DND-41 (cell line): ENCODE data around the gene ARHGDIA.

ENCODE experiments used
- ATAC-seq: fragments of 200-7000 bp; cut with Tn5 transposase; 3 replicates; pipeline ENCODE4 v1.9.1; 2021; ENCODE audit warnings: low read depth; ENCODE audit not compliant: insufficient read depth
- DNase-seq: peaks from one replicate; pipeline ENCODE4 v3.0.0-alpha.2; 2020
- H2AFZ ChIP-seq: 2 replicates; pipeline ENCODE4 v1.6.0; 2012; ENCODE audit warnings: low read depth, low read length
- H3K27ac ChIP-seq: 2 replicates; pipeline ENCODE4 v1.5.1; 2012; ENCODE audit warnings: low read length, inconsistent platforms
- H3K27me3 ChIP-seq: fragments of 200-600 bp; sonication (generic); 2 replicates; pipeline ENCODE4 v1.6.0; 2012; ENCODE audit warnings: low read length, mild to moderate bottlenecking, inconsistent platforms; ENCODE audit not compliant: insufficient read depth, poor library complexity
- H3K36me3 ChIP-seq: 2 replicates; pipeline ENCODE4 v1.5.1; 2012; ENCODE audit warnings: low read length, inconsistent platforms; ENCODE audit not compliant: insufficient read depth
- H3K4me1 ChIP-seq: 2 replicates; pipeline ENCODE4 v1.5.1; 2012; ENCODE audit warnings: mild to moderate bottlenecking, low read length; ENCODE audit not compliant: insufficient read depth
- H3K4me2 ChIP-seq: 2 replicates; pipeline ENCODE4 v1.6.0; 2012; ENCODE audit warnings: mild to moderate bottlenecking, moderate library complexity, low read length, inconsistent platforms; ENCODE audit not compliant: insufficient read depth
- H3K4me3 ChIP-seq, 2 experiments: fragments of 200-600 bp in 1 of 2; shearing (Covaris generic) in 1 of 2; 2 replicates each; pipeline ENCODE4 v1.5.1; 2012 to 2016; ENCODE audit warnings: inconsistent platforms in 2 of 2, low read length in 2 of 2, mild to moderate bottlenecking in 2 of 2, low read depth in 1 of 2, moderate library complexity in 1 of 2
- H3K79me2 ChIP-seq: 2 replicates; pipeline ENCODE4 v1.6.0; 2012; ENCODE audit warnings: low read length, inconsistent platforms; ENCODE audit not compliant: insufficient read depth
- H3K9ac ChIP-seq: 2 replicates; pipeline ENCODE4 v1.6.0; 2012; ENCODE audit warnings: low read depth, mild to moderate bottlenecking, inconsistent platforms, low read length, moderate library complexity
- H3K9me3 ChIP-seq: 2 replicates; pipeline ENCODE4 v1.5.1; 2012; ENCODE audit warnings: low read length, moderate library complexity, mild to moderate bottlenecking, inconsistent platforms; ENCODE audit not compliant: insufficient read depth, severe bottlenecking
- H4K20me1 ChIP-seq: 2 replicates; pipeline ENCODE4 v1.6.0; 2012; ENCODE audit warnings: low read length; ENCODE audit not compliant: insufficient read depth
- CTCF ChIP-seq: IDR thresholded peaks from 2 replicates; pipeline ENCODE4 v1.5.1; 2012; ENCODE audit warnings: borderline replicate concordance, low read length, moderate library complexity, mild to moderate bottlenecking; ENCODE audit not compliant: poor library complexity, severe bottlenecking; ENCODE audit errors: extremely low read depth
- EZH2 ChIP-seq: IDR thresholded peaks from 3 replicates; pipeline ENCODE4 v1.6.1; 2012; ENCODE audit warnings: borderline replicate concordance, low read depth, mild to moderate bottlenecking, moderate library complexity, low read length, inconsistent platforms; ENCODE audit not compliant: severe bottlenecking

The ARHGDIA gene

GRCh38 chr17:81870131-81870980 is 781 bp downstream of the ARHGDIA start:
- H3K4me3 ChIP-seq = peak overlapping the region; percentile 74 to 83
- DNase-seq = peak; percentile 62
- H3K4me2 ChIP-seq = peak overlapping the region; percentile 85
- no peaks in the 10 kb centered on the region for H3K9me3 ChIP-seq
- no peak overlapping the region; the same call in 1 of the 2 replicates for H2AFZ ChIP-seq
- H3K4me1 ChIP-seq = peaks cover 36% of the 10 kb centered on the region
- H4K20me1 ChIP-seq = peaks cover 52% of the 10 kb centered on the region
- peak overlapping the region; percentile 73 for H3K27ac ChIP-seq
- H3K36me3 ChIP-seq = peaks cover 49% of the 10 kb centered on the region
- peak; percentile 19 for ATAC-seq
- peak overlapping the region; percentile 99 for H3K9ac ChIP-seq
- peaks cover 61% of the 10 kb centered on the region for H3K79me2 ChIP-seq
- no peak for TF ChIP-seq CTCF
- TF ChIP-seq EZH2 = no peak
- no peaks in the 10 kb centered on the region for H3K27me3 ChIP-seq

- Histone ChIP-seq H4K20me1 (peaks cover 55% of the 10 kb centered on the region), H3K79me2 (peaks cover 61% of the 10 kb centered on the region), H3K4me2 (peak overlapping the region; percentile 85), H3K36me3 (peaks cover 56% of the 10 kb centered on the region), H3K27me3 (no peaks in the 10 kb centered on the region), H3K9ac (peak overlapping the region; percentile 99), H3K9me3 (no peaks in the 10 kb centered on the region), H3K27ac (peak overlapping the region; percentile 73), H3K4me1 (peaks cover 36% of the 10 kb centered on the region), H2AFZ (no peak overlapping the region), H3K4me3 (peak overlapping the region; percentile 74 to 83; a peak in 3 of 4 replicates)
- TF ChIP-seq CTCF = peak; percentile 62
- no peak for TF ChIP-seq EZH2
- ATAC-seq = no peak
- no peak for DNase-seq
These were observed 1.7 kb downstream of the ARHGDIA start for GRCh38 chr17:81869221-81870130.

GRCh38 chr17:81868674-81869220 is 2.4 kb downstream of the ARHGDIA start:
- H3K36me3 ChIP-seq = peaks cover 63% of the 10 kb centered on the region
- peak overlapping the region; percentile 99 for H3K9ac ChIP-seq

More at GRCh38 chr17:81868674-81869220, 2.4 kb downstream of the ARHGDIA start:
- DNase-seq = no peak
- TF ChIP-seq EZH2 (no peak), CTCF (no peak)
- no peak overlapping the region; the same call in 1 of the 2 replicates for H3K27ac ChIP-seq
- peaks cover 66% of the 10 kb centered on the region for H3K79me2 ChIP-seq
- peaks cover 62% of the 10 kb centered on the region for H4K20me1 ChIP-seq
- ATAC-seq = no peak
- peak overlapping the region in 1 of 2 experiments; percentile 83; a peak in 1 of 4 replicates for H3K4me3 ChIP-seq
- H3K4me1 ChIP-seq = peaks cover 36% of the 10 kb centered on the region
- H3K9me3 ChIP-seq = no peaks in the 10 kb centered on the region
- peak overlapping the region; percentile 85; the same call in 1 of the 2 replicates for H3K4me2 ChIP-seq
- no peaks in the 10 kb centered on the region for H3K27me3 ChIP-seq
- H2AFZ ChIP-seq = no peak overlapping the region
